Psoas muscle (tissue), 8 donors: ENCODE measurements around the gene TENT4B. TPM values are rescaled to one million over a fixed set of nuclear protein-coding genes. Genes with fewer than 3 reads are reported as not detected.

ENCODE experiments used
- ATAC-seq, 4 donors: fragments of 200-7000 bp; cut with Tn5 transposase; one replicate each; pipeline ENCODE4 v1.9.1; 2020; ENCODE audit warnings: moderate library complexity in 3 of 4, mild to moderate bottlenecking in 2 of 4
- DNase-seq, 2 donors: peaks; one replicate each; pipeline ENCODE4 v3.0.0-alpha.2; 2020
- H3K27ac ChIP-seq: fragments of 200-600 bp; one replicate; pipeline ENCODE4 v1.8.0; 2022
- H3K27me3 ChIP-seq, 3 donors: fragments of 200-600 bp in 1 of 3; one replicate each; pipeline versions ENCODE4 v1.6.1 to v1.8.0; 2013 to 2022; ENCODE audit warnings: low read length in 2 of 3, mild to moderate bottlenecking in 2 of 3, moderate library complexity in 1 of 3; ENCODE audit not compliant: insufficient read depth in 3 of 3
- H3K36me3 ChIP-seq, 2 donors: fragments of 200-600 bp in 1 of 2; one replicate each; pipeline versions ENCODE4 v1.6.1 to v1.8.0; 2013 to 2022; ENCODE audit warnings: low read depth in 1 of 2, mild to moderate bottlenecking in 1 of 2, moderate library complexity in 1 of 2; ENCODE audit not compliant: insufficient read depth in 1 of 2
- H3K4me1 ChIP-seq: fragments of 200-600 bp; one replicate; pipeline ENCODE4 v1.8.0; 2022
- H3K4me3 ChIP-seq: fragments of 200-600 bp; one replicate; pipeline ENCODE4 v1.8.0; 2022; ENCODE audit warnings: mild to moderate bottlenecking
- H3K9me3 ChIP-seq: fragments of 200-600 bp; one replicate; pipeline ENCODE4 v1.8.0; 2022
- WGBS, 3 donors: extraction: QIAGEN DNeasy Blood & Tissue Kit; methylation state at CpG; one replicate each; pipeline versions ENCODE4 v1.1.6 to v1.1.7; 2013; 5-methylcytosine and 5-hydroxymethylcytosine counted together
- intact Hi-C, 2 donors: fragments of 100-400 bp; cut with DNase I; formaldehyde crosslinking; loops; one replicate each; pipeline versions ENCODE4 v1.11.0 to v1.14.2; 2022
- polyA plus RNA-seq, 3 donors: library from polyadenylated mRNA; stranded (reverse); fragments of 200-250 nt; gene quantifications; one replicate each; pipeline ENCODE4 v1.2.3, GENCODE V29; 2013
- total RNA-seq, 4 donors: library from RNA; stranded (reverse); fragmentation: NEBNext Ultra II Directional in 2 of 4; extraction: Animal tissue kit (Norgen Biotek cat#: 25700) in 2 of 4; gene quantifications; one replicate each; pipeline versions ENCODE4 v1.2.1 to v1.2.4, GENCODE V29; 2021 to 2023
- TF ChIP-seq, protein P1 (sequence below): fragments of 200-600 bp; IDR thresholded peaks from one replicate; pipeline ENCODE4 v1.8.0; 2022; ENCODE audit warnings: antibody characterized with exemption
- donor health status: healthy with polysubstance abuse.
- donor health status: DM: no; HTN: no; CAD: no; lungs with moderate emphysema.
- donor health status: Bipolar disorder and iron deficiency.
- donor health status: healthy.
- donor health status: DM: yes; HTN: yes; CAD: no.
- donor health status: DM: no; HTN: no; CAD: no.
- donor health status: DM: no; HTN: no; CAD: no.
- donor health status: DM: yes; HTN: yes; CAD: no.

TENT4B gene
- total and polyA plus RNA-seq, 7 donors: 3.5 to 9.7 (median 7.1) TPM

DNA sequence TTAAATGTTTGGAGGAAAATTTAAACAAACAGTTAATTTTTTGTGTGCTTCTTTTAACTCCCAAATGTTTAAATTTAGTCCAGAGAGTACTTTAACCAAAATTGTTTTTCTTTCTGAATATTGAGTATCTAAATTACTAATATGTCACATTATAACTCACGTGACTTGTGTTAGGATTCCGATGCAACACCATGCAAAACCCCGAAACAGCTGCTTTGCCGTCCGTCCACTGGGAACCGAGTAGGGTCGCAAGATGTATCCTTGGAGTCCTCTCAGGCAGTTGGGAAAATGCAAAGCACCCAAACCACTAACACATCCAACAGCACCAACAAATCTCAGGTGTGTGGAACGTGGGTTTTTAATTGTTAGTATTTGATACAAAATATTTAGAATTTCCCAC, 74.6 kb downstream of the TENT4B start:
- intact Hi-C loops: no loop called here
- ATAC-seq: no peak
- Histone ChIP-seq H3K27me3 (no peaks in the 10 kb centered on the region), H3K4me1 (no peaks in the 10 kb centered on the region), H3K36me3 (peaks cover 4 to 86% of the 10 kb centered on the region in 2 donors), H3K4me3 (no peak overlapping the region), H3K27ac (no peak overlapping the region), H3K9me3 (no peaks in the 10 kb centered on the region)
- WGBS, 3 donors: 83 to 84% (median 84%) methylated on average over 8 of the region's 8 CpGs
- TF ChIP-seq, protein P1, sequence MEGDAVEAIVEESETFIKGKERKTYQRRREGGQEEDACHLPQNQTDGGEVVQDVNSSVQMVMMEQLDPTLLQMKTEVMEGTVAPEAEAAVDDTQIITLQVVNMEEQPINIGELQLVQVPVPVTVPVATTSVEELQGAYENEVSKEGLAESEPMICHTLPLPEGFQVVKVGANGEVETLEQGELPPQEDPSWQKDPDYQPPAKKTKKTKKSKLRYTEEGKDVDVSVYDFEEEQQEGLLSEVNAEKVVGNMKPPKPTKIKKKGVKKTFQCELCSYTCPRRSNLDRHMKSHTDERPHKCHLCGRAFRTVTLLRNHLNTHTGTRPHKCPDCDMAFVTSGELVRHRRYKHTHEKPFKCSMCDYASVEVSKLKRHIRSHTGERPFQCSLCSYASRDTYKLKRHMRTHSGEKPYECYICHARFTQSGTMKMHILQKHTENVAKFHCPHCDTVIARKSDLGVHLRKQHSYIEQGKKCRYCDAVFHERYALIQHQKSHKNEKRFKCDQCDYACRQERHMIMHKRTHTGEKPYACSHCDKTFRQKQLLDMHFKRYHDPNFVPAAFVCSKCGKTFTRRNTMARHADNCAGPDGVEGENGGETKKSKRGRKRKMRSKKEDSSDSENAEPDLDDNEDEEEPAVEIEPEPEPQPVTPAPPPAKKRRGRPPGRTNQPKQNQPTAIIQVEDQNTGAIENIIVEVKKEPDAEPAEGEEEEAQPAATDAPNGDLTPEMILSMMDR: no peak
- no peak for DNase-seq

DNA sequence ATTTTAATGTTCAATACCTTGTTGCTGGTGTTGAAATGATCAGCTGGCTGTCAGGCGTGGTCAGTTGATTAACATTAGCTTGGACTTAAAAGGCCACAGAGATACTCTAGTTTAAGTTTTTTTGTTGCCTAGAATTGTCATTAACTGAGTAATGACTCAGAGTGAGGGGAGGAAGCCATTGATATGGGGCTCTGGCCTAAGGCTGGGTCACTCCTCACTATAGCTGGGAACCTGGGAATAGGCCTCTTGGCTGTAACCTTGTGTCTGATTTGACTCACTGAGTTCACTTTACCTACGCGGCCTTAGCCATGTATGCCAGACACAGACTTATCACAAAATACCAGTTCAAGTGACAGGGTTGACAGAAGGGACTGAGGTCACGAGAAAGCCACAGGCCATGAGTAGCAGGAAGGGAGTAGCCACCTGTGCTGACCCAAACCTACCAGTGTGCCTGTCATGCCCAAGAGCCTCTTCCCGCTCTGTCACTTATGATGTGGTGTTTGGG, 75.3 kb downstream of the TENT4B start:
- TF ChIP-seq, protein P1: no peak
- WGBS, 3 donors: 97% methylated on average over 5 of the region's 5 CpGs
- Histone ChIP-seq H3K9me3 (no peaks in the 10 kb centered on the region), H3K4me3 (no peak overlapping the region), H3K4me1 (no peaks in the 10 kb centered on the region), H3K27me3 (no peaks in the 10 kb centered on the region), H3K27ac (no peak overlapping the region), H3K36me3 (peaks cover 4 to 78% of the 10 kb centered on the region in 2 donors)
- DNase-seq: no peak
- intact Hi-C loops: no loop called here
- ATAC-seq: no peak

DNA sequence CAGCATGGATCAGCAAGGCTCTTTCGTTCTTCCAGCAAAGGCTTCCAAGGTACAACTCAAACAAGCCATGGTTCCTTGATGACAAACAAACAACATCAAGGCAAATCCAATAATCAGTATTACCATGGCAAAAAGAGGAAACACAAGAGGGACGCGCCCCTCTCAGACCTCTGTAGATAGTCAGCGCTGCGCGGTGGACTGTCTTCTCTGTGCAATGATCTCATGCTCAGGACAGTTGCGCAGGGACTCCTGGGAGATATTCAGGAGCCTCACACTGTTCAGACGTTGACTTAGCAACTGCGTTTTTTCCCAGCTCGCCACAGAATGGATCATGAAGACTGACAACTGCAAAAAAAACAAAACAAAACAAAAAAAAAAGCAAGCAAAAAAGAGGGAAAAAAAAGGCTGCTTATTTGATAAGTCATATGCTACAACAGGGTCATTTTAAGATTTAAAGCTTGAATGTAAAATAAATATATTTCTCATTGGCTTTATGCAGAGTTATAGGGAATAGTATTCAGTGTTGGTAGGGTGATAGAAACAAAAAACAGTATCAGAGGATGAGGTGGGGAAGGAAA, 76.1 kb downstream of the TENT4B start:
- H3K27ac ChIP-seq: no peak overlapping the region
- H3K9me3 ChIP-seq: no peaks in the 10 kb centered on the region
- TF ChIP-seq, protein P1: no peak
- H3K36me3 ChIP-seq: peaks cover 4 to 70% of the 10 kb centered on the region in 2 donors
- DNase-seq: no peak
- H3K27me3 ChIP-seq: no peaks in the 10 kb centered on the region
- intact Hi-C loops: no loop called here
- 91 to 92% (median 92%) methylated on average over 10 of the region's 10 CpGs for WGBS, 3 donors
- no peak overlapping the region for H3K4me3 ChIP-seq
- no peak for ATAC-seq
- H3K4me1 ChIP-seq: no peaks in the 10 kb centered on the region

DNA sequence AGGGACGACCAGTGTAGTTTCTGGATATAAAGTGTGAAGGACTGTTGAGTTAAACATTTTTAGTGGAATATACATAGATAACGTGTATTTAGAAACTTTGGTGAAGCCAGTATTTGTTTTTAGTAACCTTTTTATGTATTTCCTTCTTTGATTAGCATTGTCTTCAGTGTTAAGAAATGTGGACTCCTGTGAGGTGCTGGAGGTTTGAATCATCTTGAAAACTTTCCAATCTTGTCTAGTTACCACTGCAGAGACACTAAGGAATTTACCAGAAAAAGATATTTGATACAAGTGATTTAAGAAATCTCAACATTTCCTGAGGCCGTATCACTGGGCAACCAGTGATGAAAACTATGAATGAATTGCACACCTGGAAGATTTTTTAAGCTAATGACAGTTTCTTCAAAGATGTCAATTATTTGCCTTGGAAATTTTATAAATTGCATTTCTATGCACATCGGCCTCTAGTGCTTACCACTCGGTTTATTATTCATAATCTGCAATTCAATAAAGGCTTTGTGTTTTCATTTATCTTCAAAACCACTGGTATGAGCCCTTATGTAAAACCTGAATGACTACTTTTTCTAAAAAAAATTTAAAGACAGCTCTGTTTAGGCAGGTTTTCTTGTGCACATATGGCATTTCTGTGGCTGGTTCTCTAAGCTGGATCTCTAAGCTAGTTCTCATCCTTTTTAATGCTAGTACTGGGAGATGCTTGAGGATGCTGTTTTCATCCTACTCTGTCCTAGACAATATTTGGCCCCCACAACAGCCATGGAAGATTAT, 81.9 kb downstream of the TENT4B start:
- no peaks in the 10 kb centered on the region for H3K9me3 ChIP-seq
- H3K27me3 ChIP-seq: no peaks in the 10 kb centered on the region
- no peak for DNase-seq
- intact Hi-C loops: no loop called here
- no peak for ATAC-seq
- no peak overlapping the region for H3K27ac ChIP-seq
- H3K36me3 ChIP-seq: peaks cover 0 to 13% of the 10 kb centered on the region in 2 donors
- H3K4me1 ChIP-seq: peaks cover 12% of the 10 kb centered on the region
- WGBS, 3 donors: 73 to 81% (median 79%) methylated on average over 5 of the region's 5 CpGs
- H3K4me3 ChIP-seq: no peak overlapping the region
- TF ChIP-seq, protein P1: no peak
